H1 (cell line): ENCODE measurements around the gene AP2A2. TPM values are rescaled to one million over a fixed set of nuclear protein-coding genes. Genes with fewer than 3 reads are reported as not detected.

Experiments
- MAX ChIP-seq: IDR thresholded peaks from 2 replicates; pipeline ENCODE4 v1.6.1; 2012; ENCODE audit warnings: inconsistent platforms
- RAD21 ChIP-seq, 2 experiments: IDR thresholded peaks in 1 of 2; conservative IDR thresholded peaks in 1 of 2; 2 replicates each; pipeline ENCODE4 v1.6.1; 2011; ENCODE audit warnings: low read depth in 2 of 2, low read length in 2 of 2, improper control_type of control experiment in 1 of 2, inconsistent platforms in 1 of 2, mild to moderate bottlenecking in 1 of 2, moderate library complexity in 1 of 2
- USF2 ChIP-seq: IDR thresholded peaks from 2 replicates; pipeline ENCODE4 v1.6.1; 2011; ENCODE audit warnings: low read length, improper control_type of control experiment
- polyA plus RNA-seq, 7 experiments: library from polyadenylated mRNA; depleted of rRNA in 3 of 7; stranded (reverse) in 5 of 7; unstranded in 2 of 7; fragments of >200 nt in 5 of 7; fragments of 200-250 nt in 2 of 7; gene quantifications; 1 replicate in 5 of 7; 2 replicates in 1 of 7; 4 replicates in 1 of 7; pipeline versions ENCODE4 v1.2.1 to v1.2.3, GENCODE V29; 2011 to 2013; ENCODE audit warnings: missing spikeins in 2 of 7, mixed read lengths in 2 of 7
- total RNA-seq: library from RNA; stranded (reverse); fragmentation: NEBNext Ultra II Directional; extraction: Animal tissue kit (Norgen Biotek cat#: 25700); gene quantifications from 2 replicates; pipeline ENCODE4 v1.2.1, GENCODE V29; 2021

The AP2A2 gene
- total and polyA plus RNA-seq, 2 of the 8 experiments (the other 6 are each of a cell fraction or from before 2014, with no cell fraction given), result 50.0 to 65.0 TPM

- no peak for TF ChIP-seq USF2
- TF ChIP-seq MAX, result no peak
- TF ChIP-seq RAD21 (IDR thresholded peaks at IDR 0.05 in 1 of 2, conservative IDR thresholded peaks at IDR 0.05 in 1 of 2; ENCODE audit: low read depth in 2 of 2, low read length in 2 of 2), result no peak
These were observed 8.3 kb downstream of the AP2A2 start (continued) for GRCh38 chr11:933936-934335.
